NCI-H2196 treated with DMSO at 0.1 percent for 48 hours (cell line): ENCODE results near the gene GNA15.
"Not testable (repeated sequence)": the region's sequence is repeated elsewhere in the genome, so short reads cannot be mapped to it uniquely, and the experiment has no call there.

ENCODE experiments used
- DNase-seq: peaks from one replicate; lab custom pipeline; 2025; ENCODE audit not compliant: unreplicated experiment; lab: John Stamatoyannopoulos, UW

Gene GNA15

DNA sequence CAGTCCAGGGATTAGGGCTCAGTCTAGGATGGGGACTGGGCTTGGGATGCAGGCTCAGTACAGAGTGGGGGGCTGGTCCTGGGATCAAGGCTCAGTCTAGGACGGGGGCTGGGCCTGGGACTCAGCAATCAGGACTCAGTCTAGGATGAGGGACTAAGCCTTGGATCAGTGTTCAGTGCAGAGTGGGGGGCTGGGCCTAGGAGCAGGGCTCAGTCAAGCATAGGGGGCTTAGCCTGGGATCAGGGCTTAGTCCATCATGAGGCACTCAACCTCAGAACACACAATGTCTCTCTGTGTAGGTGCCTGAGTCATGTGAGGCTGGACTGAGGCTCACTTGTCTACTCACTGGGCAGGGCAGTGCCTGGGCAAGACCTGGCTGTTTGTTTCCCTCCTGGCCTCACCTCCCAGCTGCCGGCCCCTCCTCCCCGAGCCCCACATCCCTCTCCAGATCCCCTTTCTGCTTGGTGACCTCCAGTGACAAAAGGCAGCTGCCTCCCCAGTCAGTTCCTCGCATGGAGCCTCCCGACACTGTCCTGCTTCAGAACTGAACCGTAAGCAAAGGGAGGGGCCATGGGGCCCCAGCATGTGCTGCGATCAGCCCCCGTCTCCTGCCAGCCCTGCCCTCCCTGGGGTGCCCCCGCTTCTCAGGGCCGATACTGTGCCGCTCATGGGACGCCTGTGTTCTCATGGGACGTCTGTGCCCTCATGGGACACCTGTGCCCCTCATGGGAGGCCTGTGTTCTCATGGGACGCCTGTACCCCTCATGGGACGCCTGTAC lies 36.2 kb downstream of the GNA15 start:
- no peak for DNase-seq

DNA sequence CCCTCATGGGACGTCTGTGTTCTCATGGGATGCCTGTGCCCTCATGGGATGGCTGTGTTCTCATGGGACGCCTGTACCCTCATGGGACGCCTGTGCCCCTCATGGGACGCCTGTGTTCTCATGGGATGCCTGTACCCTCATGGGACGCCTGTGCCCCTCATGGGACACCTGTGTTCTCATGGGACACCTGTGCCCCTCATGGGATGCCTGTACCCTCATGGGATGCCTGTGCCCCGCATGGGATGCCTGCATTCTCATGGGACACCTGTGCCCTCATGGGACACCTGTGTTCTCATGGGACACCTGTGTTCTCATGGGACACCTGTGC lies 36.8 kb downstream of the GNA15 start:
- DNase-seq, result not testable (repeated sequence)

DNA sequence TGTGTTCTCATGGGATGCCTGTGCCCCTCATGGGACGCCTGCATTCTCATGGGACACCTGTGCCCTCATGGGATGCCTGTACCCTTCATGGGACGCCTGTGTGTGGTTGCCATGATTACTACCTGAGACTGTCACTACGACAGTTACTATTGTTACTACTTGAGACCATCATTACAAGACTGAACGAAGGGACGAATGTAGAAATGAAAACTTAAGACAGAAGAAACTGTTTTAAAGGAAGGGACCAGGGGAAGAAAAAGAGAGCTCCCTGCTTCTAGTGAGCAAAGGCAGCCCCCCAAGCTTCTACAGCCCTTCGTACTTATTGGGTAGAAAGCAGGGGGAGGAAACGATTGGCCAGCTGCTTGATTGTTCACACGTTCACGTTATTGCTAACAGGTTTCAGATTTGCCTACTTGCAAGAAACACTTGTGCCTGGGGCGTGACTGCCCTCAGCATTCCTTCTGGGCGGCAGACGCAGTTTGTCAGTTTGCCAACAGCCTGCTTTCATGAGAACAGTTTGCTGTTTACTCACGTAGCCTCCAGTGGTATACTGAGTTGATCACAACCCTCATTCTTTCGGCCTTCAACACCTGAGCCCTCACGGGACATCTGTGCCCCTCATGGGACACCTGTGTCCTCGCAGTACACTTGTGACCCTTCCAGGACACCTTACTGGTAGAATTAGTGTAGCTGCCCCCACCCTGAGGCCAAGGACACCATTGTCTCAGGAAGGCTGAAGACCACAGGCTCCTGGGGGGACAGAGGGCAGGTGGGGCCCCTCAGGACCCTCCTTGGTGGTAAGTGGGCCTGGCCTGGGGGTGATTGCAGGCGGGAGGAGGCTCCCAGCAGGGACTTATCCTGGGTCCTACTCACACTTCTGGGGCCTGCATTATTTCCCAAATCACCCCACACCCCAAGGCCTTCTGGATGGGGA lies 40.2 kb downstream of the GNA15 start:
- no peak for DNase-seq

DNA sequence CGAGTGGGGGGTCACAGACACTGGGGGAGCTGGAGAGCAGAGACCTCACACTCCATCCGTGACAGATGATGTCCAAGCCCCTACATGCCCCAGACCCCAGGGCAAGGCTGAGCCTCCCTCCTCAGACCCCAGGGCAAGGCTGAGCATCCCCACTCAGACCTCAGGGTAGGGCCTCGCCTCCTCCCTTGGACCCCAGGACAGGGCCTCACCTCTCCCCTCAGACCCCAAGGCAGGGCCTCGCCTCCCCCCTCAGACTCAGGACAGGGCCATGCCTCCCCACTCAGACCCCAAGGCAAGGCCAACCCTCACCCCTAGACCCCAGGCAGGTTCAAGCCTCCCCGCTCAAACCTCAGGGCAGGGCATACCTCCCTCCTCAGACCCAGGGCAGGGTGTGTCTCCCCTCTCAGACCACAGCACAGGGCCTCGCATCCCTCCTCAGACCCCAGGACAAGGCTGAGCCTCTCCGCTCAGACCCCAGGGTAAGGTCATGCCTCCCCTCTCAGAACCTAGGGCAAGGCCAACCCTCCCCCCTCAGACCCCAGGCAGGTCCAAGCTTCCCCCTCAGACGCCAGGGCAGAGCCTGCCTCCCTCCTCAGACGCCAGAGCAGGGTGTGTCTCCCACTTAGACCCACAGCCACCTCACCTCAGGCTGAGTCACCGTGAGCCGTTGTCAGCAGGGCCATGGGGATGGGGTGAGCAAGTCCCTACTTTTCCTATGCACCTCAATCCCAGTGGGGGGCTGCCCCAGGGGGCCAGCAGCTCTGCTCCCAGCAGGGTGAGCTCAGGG lies 41.1 kb downstream of the GNA15 start:
- no peak for DNase-seq

DNA sequence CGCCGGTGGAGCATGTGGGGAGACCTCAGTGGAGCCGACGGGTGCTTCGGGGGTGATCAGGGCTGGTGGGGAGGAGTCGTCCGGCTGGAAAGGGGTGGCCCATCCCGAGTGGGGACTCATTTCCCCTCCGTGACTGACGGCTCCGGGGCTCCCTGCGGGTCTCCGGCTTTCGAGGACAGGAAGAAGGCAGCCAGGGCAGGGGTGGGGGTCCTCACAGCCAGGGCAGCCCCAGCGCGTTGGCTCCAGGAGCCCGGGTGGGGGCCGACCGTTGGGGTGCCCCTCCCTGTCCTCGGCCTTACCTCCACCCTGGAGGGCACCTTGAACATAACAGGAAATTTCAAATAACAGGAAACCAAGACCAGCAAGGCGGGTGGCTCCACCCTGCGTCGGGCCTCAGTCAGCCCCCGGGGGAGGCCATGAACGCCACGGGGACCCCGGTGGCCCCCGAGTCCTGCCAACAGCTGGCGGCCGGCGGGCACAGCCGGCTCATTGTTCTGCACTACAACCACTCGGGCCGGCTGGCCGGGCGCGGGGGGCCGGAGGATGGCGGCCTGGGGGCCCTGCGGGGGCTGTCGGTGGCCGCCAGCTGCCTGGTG lies 42.6 kb downstream of the GNA15 start, which contains the start of gene S1PR4:
Gene S1PR4 (plus strand): TSS at position 393 of the 596 bp plus-strand sequence. CDS start 24 bp downstream, at position 417.
- DNase-seq, result no peak

DNA sequence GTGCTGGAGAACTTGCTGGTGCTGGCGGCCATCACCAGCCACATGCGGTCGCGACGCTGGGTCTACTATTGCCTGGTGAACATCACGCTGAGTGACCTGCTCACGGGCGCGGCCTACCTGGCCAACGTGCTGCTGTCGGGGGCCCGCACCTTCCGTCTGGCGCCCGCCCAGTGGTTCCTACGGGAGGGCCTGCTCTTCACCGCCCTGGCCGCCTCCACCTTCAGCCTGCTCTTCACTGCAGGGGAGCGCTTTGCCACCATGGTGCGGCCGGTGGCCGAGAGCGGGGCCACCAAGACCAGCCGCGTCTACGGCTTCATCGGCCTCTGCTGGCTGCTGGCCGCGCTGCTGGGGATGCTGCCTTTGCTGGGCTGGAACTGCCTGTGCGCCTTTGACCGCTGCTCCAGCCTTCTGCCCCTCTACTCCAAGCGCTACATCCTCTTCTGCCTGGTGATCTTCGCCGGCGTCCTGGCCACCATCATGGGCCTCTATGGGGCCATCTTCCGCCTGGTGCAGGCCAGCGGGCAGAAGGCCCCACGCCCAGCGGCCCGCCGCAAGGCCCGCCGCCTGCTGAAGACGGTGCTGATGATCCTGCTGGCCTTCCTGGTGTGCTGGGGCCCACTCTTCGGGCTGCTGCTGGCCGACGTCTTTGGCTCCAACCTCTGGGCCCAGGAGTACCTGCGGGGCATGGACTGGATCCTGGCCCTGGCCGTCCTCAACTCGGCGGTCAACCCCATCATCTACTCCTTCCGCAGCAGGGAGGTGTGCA lies 43.3 kb downstream of the GNA15 start:
- DNase-seq, result no peak

DNA sequence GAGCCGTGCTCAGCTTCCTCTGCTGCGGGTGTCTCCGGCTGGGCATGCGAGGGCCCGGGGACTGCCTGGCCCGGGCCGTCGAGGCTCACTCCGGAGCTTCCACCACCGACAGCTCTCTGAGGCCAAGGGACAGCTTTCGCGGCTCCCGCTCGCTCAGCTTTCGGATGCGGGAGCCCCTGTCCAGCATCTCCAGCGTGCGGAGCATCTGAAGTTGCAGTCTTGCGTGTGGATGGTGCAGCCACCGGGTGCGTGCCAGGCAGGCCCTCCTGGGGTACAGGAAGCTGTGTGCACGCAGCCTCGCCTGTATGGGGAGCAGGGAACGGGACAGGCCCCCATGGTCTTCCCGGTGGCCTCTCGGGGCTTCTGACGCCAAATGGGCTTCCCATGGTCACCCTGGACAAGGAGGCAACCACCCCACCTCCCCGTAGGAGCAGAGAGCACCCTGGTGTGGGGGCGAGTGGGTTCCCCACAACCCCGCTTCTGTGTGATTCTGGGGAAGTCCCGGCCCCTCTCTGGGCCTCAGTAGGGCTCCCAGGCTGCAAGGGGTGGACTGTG lies 44.0 kb downstream of the GNA15 start:
- no peak for DNase-seq

DNA sequence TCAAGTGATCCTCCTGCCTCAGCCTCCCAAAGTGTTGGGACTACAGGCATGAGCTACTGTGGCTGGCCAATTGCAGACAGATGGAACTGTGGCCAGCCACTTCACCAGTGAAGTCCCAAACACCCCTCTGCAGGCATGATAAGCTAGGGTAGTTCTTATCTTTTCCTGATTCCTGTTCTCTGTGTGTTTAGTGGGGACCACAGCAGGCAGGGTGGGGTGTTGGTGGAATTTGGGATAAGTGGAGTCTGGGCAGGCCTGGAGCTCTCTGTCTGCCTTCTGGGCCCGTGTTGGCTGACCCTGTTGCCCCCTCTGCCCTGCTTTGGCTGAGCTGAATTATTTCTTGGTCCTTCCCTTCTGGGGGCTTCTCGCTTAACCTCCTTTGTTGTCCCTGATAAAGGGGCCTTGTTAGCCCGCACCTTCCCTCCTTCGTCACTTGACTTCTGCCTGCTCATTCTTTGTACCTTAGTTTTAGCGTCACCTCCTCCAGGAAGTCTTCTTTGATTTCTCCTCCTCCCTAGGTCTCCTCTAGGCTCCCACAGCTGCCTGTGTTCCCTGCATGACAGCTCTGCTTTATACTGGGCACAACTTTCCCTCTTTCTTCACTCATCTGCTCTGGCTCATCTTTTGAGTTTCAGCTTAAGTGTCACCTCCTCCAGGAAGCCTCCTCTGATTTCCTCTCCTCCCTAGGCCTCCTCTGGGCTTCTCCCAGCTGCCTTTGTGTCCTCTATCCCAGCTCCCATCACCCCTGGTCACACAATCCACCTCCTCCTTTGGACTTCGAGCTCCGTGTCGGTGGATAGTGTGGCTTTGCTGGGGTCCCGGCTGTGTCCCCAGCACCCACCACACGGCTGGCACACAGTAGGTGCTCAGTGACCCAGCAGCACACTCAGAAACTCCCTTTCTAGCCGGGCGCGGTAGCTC lies 48.1 kb downstream of the GNA15 start:
- no peak for DNase-seq

DNA sequence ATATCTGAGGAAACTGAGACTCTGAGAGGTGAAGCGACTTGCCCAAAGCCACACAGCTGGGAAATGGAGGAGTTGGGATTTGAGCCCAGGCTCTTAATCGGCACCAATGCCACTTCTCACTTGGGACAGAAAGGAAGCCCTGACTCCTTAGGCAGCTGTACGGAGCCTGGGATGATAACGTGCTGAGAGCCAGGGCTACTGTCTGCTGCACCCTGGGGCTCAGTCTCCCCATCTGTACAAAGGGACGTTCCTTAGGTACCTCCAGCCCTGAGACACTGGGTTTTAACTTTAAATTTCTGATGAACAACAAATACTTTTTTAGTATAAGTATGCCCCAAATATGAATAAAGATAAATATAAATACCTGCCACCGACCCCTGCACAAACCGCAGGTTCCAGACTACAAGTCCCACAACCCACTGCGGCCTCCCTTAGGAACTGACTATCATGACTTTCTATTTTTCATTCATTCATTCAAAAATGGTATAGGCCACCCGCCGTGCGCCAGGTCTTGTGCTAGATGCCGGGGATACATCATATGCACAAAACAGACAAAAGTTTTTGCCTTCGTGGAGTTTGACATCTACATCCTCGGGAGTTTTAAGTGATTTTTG lies 49.1 kb downstream of the GNA15 start:
- DNase-seq, result peak; percentile 64

DNA sequence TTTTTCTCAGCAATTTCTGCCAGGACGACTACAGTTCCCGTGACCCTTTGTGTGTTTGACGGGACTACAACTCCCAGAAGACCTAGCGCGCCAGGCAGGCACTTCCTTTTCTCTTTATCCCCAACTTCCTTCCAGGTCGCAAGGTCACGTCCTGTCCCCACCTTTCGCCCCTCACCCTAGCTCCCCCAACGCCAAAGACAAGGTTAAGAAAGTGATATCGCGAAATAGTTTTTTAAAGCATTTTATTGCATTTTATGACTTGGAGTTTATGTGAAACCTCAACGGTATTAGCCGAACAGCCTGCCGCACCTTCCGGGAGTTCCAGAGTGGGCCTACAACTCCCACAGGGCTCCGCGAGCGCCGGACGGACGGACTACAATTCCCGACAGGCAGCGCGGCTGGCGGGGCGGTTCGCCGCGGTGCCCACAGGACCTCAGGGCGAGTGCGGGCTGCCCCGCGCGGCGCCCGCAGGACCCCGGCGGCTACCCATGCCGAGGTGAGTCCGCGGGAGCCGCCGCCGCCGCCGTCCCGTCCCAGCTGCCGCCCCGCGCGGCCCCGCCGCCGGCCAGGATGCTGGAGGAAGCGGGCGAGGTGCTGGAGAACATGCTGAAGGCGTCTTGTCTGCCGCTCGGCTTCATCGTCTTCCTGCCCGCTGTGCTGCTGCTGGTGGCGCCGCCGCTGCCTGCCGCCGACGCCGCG lies 49.8 kb downstream of the GNA15 start, which contains the start of gene NCLN:
Gene NCLN (plus strand): TSS at position 470 of the 699 bp plus-strand sequence. CDS start 101 bp downstream, at position 571.
- peak; percentile 93 for DNase-seq

DNA sequence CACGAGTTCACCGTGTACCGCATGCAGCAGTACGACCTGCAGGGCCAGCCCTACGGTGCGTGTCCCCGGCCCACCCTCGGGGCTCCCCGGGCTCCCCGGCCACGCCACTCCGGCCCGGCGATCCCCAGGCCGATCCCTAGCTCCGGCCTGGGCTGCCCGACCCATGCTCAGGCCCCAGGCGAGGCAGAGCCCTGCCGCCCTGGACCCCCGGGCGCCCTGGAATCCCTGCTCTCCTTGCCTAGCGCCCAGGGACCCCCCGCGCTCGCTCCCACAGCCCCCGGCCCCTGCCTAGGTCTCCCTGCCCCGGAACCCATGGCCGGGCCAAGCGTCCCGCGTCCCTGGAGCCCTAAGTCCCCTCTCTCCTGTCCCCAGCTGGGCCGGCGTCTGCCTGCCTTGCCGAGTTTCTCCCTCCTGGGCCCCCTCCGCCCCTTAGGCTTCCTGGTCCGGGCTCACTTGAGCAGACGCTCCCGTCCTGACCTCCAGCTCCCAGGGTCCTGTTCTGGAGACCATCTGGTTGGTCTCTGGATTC lies 50.4 kb downstream of the GNA15 start:
- DNase-seq, result no peak

DNA sequence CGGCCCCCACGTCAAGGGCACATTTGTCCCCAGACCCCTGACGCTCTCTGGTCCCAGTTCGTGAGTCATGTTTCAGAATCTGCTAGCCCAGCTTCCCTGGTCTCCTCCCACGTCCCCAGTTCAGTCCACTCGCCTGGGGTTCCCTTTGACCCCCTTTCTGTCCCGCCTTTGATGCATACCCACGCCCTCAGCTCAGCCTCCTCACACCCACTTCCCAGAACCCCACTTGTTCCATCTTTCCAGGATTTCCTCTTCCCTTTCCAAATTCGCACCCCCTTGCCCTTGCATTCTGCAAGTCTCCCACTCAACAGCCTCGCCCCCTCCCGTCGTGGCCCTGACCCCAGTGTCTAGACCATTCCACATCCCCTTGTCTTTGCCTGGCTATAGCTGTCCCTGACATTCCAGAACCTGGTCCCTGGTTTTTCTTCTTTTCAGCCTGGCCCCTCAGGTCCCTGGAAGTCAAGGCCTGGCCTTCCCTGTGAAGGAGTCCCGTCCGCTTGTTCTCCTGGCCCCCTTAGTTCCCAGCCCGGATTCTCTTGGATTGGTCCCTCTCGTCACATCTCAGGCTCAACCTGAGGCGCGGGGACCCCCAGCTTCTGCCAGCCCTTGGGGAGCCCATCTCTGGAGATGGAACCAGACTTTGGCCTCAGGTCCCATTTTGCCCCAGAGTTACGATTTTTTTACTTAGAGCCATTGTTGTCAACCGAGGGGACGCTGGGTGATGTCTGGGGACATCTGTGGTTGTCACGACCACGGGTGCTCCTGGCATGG lies 51.2 kb downstream of the GNA15 start:
- no peak for DNase-seq

DNA sequence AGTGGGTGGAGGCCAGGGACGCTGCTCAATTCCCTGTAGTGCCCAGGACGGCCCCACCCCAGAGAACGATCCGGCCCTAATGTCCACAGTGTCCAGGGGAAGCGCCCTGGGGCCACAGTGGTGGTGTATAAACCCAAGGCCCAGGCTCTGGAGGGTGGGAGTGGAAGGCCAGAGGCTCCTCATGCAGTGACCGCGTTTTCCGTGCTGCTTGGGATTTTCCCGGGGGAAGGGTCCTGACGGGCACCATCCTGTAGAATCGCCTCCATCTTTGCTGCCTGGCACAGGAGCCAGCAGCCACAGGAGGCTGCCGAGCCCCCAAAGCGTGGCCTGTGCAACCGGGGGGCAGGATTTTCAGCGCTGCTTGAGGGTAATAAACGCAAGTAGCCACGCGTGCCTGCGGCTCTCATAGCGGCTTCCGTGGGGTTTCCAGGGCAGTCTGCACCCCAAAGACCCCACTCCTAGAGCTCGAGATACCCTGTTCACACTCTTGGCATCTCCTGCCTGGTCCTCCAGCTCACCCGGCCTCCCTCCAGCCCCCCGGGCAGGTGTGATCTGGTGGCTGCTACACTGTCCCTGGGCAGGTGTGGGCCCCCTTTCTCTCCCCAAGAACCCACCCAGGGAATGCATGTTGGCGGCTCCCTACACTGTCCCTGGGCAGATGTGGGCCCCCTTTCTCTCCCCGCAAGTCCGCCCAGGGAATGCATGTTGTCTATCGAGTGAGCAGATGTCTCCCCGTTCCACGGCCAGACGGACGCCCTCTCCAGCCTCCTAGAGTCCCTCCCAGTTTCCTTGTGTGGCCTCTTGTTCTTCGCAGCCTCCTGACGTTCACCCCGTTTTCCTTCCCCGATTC lies 52.1 kb downstream of the GNA15 start:
- DNase-seq, result no peak

DNA sequence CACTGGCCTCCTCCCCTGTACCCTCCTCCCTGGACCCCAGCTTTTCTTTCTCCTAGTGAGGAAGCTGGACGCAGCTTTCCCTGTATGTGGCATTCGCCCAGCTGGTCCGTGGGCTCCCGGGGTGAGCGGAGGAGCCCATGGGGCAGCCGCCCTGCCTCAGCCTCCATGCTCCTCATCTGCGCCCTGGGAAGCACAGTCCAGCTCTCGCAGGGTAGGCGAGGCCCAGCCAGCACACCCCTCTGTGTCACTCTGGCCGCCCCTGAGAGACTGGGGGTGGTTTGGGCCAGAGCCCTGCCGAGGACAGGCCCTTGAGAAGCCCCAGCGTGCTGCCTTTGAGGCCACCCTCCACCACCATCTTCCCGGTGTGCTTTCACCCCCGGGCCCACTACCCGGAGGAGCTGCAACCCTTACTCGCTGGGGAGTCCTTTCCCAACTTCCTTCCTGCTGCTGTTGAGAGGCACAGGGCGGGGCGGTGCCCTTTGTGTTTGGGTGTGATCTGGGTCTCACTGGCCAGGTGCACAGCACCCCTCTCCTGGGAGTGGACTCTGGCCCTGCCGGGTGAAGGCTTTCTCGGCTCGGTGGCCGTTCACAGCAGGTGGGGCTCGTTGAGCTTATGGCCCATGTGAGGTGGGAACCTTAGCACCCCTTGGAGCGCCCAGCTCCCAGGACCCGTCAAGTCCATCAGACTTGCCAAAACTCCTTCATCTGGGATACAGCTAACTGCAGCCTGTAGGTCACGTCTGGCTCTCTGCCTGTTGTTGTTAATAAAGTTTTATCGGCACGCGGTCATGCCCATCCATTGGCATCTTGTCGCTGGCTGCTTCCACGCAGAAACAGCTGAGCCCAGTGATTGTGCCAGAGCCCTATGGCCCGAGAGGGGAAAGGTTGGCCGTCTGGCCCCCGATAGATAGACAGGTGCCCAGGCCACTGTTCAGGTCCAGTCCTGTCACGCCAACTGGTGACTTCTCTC lies 53.1 kb downstream of the GNA15 start:
- DNase-seq, result no peak
